NB4 (cell line): ENCODE data around the gene ANAPC1.
"Not testable (repeated sequence)": the region's sequence is repeated elsewhere in the genome, so short reads cannot be mapped to it uniquely, and the experiment has no call there.

Experiments used
- DNase-seq: peaks from one replicate; pipeline ENCODE4 v3.0.0; 2010; ENCODE audit warnings: low read depth
- H3K4me3 ChIP-seq: one replicate; pipeline ENCODE4 v1.5.1; 2011; ENCODE audit warnings: mild to moderate bottlenecking, low read depth, low read length, moderate library complexity
- TF ChIP-seq, protein P1 (sequence below): IDR thresholded peaks from one replicate; pipeline ENCODE4 v1.5.1; 2012; ENCODE audit warnings: low read depth, low read length

ANAPC1 gene

DNA sequence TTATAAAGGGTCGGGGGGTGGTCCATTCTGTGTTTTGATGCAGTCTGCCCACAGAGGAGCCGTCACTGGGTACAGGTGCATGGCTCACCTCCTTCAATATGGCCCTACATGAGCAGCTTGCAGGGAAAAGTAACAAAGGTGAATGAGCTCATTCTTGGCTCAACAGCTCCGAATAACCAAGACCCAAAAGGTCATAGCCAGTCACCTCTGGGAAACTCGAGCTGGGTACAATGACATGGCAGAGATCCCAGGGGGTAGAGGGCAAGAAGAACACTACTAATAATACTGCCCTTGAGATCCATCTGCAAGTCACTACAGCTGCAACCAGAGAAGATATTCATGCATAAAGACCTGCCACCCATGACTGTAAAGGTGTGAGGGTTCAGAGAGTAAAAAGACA, 106.8 kb downstream of the ANAPC1 start:
- not testable (repeated sequence) for H3K4me3 ChIP-seq, DNase-seq

DNA sequence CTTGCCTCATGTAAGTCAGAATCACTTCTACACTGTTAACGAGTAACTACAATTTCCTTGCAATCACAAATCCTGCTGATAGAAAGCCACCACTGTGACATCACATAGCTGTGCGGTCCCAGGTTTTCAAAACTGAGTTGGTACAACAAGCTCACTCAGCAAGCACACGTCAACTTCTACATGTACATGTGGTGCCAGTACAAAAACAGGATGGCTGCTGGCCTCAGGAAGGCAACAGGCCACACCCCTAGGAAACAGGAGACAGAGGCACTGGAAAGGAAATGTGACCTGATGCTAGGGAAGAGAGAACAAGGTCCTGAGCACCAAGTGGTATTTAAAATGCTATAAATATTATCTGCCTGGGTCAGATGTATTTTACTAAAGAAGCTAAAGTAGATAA, 107.7 kb downstream of the ANAPC1 start:
- DNase-seq: not testable (repeated sequence)

DNA sequence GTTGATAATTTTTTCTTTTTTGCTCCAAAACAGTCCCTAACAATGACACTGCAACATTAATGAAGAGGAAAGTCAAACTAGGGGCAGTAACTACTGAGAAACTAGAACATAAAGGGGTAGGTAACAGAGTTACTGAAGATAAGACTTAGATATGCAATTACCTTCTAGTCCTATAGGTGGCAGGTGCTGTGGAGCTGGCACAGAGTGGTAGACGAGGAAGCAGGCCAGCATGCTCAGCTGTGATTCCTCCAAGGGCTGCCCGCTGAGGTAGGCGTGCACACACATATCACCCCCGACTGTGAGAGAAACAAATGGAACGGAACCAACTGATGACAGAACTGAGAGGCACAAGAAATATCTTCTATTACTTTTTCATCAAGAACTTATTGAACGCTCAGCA, 111.8 kb downstream of the ANAPC1 start:
- not testable (repeated sequence) for H3K4me3 ChIP-seq, DNase-seq

More for the DNA sequence above, 107.7 kb downstream of the ANAPC1 start:
- not testable (repeated sequence) for H3K4me3 ChIP-seq

DNA sequence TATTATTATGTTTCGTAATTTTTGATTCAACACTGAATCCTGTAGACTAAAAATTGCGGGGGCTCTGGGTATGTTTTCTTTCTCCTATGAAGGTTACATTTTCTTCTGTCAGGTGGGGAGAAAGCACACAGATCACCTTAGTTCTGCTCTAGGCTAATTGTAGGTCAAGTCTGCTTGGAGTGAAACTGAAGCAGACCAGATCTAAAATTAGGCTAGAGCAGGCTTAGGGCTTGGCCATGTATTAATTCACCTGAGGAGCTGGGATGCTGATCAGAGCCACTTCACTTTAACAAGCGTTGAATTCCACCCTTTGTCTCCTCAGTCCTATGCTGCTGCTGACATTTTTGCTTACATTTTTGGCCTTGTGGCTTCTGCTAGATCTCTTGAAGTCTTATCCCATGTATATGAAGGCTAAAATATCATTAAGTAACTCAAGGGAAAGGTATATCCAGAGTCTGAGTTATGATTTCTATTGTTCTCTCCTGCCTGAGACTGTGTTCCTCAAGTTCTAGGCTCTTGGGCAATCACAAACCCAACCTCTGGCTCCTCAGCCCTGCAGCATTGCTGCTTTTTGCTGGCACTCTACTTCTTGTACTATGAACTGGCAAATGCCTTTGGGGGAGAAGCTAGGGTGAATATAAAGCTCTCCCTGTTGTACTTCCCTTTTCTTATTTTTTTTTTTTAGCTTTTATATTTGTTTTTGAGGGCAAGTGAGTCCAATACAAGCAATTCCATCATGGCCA, 112.9 kb downstream of the ANAPC1 start:
- not testable (repeated sequence) for DNase-seq, H3K4me3 ChIP-seq

DNA sequence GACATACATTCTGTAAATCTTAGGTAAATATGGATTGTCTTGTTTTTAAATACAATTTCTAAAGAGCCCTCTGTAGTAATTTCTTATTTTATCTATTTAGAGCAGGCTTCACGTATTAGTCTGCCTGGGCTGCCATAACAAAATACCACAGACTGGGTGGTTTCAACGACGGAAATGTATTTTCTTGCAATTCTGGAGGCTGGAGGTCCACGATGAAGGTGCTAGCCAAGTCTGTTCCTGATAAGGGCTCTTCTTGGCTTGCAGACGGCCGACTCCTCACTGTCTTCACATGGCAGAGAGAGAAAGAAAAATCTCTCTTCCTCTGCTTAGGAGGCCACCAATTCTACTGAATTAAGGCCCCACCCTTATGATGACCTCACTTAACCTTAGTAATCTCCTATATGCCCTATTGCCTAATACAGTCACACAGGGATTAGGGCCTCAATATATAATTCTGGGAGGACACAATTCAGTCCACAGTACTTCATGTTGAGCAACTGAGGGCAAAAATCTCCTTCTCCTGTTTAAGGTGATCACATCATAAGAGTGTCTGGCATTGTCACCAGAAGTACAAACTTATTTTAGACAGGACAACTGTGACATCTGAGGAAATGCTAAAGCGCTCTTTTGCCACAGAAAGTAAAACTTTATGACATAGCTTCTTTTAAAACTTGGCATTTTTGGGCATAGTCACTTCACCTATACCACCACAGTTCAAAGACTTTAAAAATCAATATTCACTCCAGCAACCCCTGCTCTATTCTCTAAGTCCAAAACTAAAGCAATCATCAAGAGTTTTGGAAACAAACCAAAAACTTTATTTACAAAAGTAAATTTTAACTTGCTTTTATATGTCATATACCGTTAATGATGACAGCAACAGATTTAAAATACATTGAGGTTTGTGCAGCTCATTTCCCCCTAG, 115.5 kb downstream of the ANAPC1 start:
- not testable (repeated sequence) for H3K4me3 ChIP-seq, DNase-seq

DNA sequence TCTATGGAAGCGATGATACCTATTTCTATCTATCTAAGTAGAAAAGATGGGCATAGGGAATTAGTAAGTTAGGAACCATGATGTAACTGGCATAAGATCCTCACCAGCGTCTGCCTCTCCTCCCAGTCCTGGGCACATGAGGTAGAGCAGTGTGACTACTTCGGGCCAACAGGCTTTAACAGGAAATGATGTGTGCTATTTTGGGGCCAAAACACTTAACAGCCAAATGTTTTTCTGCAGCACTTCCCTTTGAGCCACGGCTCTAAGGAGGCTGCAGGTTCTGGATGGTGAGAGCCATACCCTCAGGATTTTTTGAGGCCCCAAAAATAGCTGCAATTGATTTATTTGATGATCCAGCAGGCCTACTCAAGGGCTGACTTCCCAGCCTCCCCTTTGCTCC, 116.9 kb downstream of the ANAPC1 start:
- H3K4me3 ChIP-seq: not testable (repeated sequence)
- peak; percentile 64 for DNase-seq

DNA sequence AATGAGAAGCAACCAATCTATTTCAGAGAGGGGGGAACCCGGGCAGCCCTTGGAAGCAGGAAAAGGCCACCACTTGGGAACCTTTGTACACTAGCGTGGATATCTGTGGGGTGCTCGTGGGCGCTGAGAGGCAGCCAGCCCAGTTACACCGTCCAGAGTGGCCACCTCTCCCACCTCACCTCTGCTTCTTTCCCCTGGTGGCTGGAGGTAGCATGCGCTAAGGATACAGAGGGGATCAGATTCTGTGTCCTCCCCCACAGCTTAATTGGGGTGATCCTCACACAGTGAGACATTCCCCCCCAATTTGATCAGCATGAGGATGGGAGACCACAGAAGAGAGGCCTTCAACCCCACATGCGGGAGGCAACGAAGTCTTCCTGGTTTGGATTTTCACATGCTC, 117.7 kb downstream of the ANAPC1 start:
- H3K4me3 ChIP-seq, DNase-seq: not testable (repeated sequence)

DNA sequence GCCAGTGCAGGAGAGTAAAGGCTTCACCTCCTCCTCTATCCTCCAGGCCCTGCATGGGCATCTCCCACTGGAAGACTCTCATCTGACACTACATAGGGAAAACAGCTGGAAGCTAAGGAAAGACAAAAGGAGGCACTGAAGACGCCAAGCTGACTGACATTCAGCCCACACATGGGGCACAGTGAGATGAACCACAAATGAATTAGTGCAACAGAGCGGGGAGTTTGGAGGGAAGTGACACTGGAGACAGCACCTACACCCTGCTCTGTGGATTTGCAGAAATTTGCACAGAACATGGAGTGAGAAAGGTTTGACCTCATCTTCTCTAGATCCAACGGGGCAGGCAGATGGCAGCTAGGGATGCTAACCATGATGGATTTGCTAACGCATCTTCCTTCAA, 119.8 kb downstream of the ANAPC1 start:
- not testable (repeated sequence) for H3K4me3 ChIP-seq, DNase-seq

DNA sequence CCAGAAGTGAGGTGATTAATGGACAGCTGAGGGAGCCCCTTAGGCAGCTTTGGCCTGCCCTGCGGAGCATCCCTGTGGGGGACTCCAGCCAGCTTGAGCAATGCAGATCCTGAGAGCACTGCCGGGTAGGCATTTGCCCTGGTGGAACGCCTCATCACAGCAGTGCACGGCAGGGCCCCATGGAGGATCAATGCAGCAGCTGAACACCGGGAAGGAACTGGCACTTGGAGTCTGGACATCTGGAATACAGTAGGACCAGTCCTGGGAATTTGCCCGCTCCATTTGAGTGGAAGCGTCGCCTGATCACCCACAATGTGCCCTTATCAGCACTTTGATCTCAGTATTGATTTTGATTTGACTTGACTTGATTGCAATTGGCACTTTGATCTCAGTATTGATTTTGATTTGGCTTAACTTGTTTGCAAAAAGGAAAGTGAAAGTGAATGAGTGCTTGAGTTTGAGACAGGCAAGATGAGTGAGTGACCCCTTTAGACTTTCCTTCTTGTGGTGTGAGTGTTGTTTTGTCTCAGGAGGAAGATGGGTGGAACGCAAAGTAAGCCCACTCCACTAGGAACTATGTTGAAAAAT, 123.2 kb downstream of the ANAPC1 start:
- H3K4me3 ChIP-seq, DNase-seq: not testable (repeated sequence)

DNA sequence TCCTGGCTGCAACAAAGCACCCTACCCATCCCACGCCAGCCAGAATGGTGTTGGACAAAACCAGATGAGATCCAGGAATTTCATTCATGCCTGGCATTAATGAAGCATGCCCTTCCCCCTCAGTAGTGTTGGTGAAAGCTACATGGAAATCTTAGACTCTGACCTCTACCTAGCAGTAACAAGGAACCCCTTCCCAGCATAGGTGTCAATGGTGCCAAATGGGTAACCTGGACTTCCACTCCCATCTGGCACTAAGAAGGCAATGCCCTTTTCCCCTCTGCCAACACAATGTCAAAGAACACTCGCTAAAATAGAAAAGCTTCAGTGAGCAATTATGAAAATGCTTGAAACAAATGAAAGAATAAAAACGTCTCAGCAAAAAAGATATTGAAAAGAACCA, 131.5 kb downstream of the ANAPC1 start:
- not testable (repeated sequence) for DNase-seq, H3K4me3 ChIP-seq

DNA sequence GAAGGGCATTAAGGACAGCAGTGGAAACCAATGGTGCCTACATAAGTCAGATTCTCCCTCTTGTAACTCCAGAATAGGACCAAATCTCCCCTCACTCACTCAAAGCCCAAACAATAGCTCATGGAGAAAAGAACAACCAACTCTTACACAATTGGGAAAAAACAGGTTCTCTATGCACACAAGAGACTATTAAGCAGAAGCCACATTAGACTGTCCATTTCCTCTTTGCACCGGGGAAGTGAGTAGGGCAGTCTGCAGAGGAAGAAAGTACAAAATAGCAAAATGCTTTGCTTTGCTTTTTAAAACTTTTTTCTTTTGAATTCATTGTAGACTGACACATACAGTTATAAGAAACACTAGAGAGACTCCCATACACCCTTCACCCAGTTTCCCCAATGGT, 133.4 kb downstream of the ANAPC1 start:
- H3K4me3 ChIP-seq: not testable (repeated sequence)
- DNase-seq: peak; percentile 17

DNA sequence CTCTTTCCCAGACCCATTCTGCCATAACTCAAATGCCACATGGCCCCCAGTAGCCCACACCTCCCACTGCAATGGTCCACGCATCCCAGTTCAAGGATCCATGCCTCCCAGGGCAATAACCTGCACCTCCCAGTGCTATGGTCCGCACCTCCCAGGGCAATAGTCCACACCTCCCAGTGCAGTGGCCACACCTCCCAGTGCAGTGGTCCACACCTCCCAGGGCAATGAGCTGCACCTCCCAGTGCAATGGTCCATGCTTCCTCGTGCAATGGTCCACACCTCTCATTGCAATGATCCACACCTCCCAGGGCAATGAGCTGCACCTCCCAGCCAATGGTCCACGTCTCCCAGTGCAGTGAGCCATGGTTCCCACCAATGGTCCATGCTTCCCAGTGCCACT, 135.6 kb downstream of the ANAPC1 start:
- H3K4me3 ChIP-seq, DNase-seq: not testable (repeated sequence)

DNA sequence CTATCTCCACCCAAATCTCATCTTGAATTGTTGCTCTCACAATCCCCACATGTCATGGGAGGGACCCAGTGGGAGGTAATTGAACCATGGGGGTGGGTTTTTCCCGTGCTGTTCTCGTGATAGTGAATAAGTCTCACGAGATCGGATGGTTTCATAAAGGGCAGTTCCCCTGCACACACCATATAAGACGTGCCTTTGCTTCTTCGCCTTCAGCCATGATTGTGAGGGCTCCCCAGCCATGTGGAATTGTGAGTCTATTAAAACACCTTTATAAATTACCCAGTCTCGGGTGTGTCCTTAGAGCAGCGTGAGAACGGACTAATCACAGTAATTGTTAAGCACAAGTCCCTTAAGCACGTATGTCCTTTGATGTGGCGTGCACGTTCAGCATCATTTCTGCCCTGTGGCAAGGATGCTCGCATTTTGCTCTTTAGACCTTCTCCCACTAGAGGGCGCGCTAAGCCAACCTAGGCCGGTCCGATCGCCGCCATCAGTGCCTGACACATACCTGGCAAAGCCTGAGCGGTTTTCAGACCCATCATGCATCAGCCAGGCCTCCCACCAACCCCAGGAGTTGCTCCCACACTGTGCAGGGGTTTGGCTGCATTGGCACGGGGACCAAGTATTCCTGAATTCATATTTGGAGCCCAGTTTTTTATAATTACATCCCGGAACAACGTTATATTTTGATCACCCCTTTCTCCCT, 136.4 kb downstream of the ANAPC1 start:
- TF ChIP-seq, protein P1, sequence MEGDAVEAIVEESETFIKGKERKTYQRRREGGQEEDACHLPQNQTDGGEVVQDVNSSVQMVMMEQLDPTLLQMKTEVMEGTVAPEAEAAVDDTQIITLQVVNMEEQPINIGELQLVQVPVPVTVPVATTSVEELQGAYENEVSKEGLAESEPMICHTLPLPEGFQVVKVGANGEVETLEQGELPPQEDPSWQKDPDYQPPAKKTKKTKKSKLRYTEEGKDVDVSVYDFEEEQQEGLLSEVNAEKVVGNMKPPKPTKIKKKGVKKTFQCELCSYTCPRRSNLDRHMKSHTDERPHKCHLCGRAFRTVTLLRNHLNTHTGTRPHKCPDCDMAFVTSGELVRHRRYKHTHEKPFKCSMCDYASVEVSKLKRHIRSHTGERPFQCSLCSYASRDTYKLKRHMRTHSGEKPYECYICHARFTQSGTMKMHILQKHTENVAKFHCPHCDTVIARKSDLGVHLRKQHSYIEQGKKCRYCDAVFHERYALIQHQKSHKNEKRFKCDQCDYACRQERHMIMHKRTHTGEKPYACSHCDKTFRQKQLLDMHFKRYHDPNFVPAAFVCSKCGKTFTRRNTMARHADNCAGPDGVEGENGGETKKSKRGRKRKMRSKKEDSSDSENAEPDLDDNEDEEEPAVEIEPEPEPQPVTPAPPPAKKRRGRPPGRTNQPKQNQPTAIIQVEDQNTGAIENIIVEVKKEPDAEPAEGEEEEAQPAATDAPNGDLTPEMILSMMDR: peak; percentile 14
- not testable (repeated sequence) for DNase-seq, H3K4me3 ChIP-seq

DNA sequence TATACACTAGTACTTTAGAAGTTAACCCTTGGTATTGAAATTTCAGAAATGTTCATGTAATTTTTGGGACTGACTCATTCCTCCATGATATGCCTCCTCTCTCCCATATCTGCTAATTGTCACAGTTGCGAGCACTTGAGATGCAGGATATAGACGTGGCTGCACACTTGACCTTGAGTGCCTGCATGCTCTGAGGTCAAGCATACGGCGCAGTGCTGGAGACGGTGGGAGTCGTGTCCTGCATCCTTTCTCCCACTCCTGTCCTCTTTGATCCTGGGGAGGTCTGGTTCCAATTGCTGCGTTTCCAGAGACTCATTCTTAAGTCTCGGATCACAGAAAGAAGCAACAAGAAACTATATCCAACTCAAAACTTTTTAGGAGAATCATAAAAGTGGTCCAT, 139.2 kb downstream of the ANAPC1 start:
- not testable (repeated sequence) for H3K4me3 ChIP-seq, DNase-seq

DNA sequence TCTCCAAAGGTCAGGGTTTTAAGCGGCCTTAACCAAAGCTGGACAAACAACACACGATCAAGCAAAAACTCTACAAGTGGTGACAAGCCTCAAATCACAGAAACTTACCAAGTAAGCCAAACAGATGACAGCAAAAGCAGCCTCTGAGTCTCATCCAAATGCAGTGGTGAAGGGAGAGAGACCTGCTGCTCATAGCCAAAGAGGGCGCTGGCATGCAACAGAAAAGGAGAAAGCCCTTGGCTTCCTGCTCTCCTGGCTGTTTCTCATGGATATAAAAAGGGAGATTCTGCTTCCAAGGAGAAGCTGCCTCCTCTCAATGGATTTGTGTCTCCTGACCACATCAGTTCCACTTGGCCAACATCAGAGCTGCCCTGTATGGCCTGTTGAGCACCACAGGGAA, 142.5 kb downstream of the ANAPC1 start:
- H3K4me3 ChIP-seq, DNase-seq: not testable (repeated sequence)
